Measurements from ENCODE around the gene DEDD.

DNA sequence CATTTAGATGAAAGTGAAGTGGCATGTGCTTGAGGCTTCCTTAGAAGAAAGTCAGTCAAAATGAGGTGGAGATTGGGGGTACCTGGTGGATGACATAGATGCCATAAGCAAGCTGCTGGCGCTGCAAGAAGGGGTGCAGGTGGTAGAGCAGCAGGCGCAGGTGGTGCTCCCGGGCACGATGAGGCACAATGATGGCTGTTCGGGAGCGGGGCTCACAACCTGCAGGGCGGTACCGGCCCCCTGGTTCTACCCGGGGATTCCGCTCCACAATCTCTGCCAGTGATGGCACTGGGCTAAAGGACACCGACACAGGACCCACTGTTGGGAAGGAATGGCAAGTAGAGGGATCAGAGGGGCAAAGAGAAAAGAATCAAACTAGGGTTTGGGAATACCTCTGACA, 42.4 kb upstream of the DEDD start:
- TF ChIP-seq ZC3H11A (IDR thresholded peaks at IDR 0.05) (no peak), CHD2 (IDR thresholded peaks at IDR 0.05; ENCODE audit: low read length, partially characterized antibody) (no peak), CTCF (IDR thresholded peaks at IDR 0.05) (no peak), SREBF2 (IDR thresholded peaks at IDR 0.05) (no peak), KDM1A (IDR thresholded peaks at IDR 0.05; ENCODE audit: low read depth) (no peak), TP53 (CRISPR knock-in tag; IDR thresholded peaks at IDR 0.05) (no peak)

Data from A549 (cell line).